ENCODE data around the gene TRAFD1.

Gene TRAFD1

GRCh38 chr12:112179916-112180315 is 54.6 kb downstream of the TRAFD1 start:
- DNase-seq, result no peak

- DNase-seq, result no peak
Measured at GRCh38 chr12:112180422-112180821, 55.1 kb downstream of the TRAFD1 start.

- DNase-seq, result no peak
Measured at GRCh38 chr12:112182499-112182898, 57.1 kb downstream of the TRAFD1 start.

- DNase-seq, result no peak
Measured at GRCh38 chr12:112183141-112184021, 58.0 kb downstream of the TRAFD1 start.

- no peak for DNase-seq
Measured at GRCh38 chr12:112184056-112184887, 58.9 kb downstream of the TRAFD1 start.

GRCh38 chr12:112185093-112185923 is 59.9 kb downstream of the TRAFD1 start:
- DNase-seq, result no peak

- no peak for DNase-seq
Measured at GRCh38 chr12:112188130-112188830, 62.9 kb downstream of the TRAFD1 start.

- no peak for DNase-seq
Measured at GRCh38 chr12:112190231-112191025, 65.1 kb downstream of the TRAFD1 start.

GRCh38 chr12:112191201-112191600 is 65.8 kb downstream of the TRAFD1 start:
- DNase-seq, result no peak

- no peak for DNase-seq
Measured at GRCh38 chr12:112191840-112192321, 66.5 kb downstream of the TRAFD1 start.

GRCh38 chr12:112192475-112192874 is 67.1 kb downstream of the TRAFD1 start:
- DNase-seq, result no peak

GRCh38 chr12:112194601-112195247 is 69.4 kb downstream of the TRAFD1 start:
- no peak for DNase-seq

GRCh38 chr12:112196196-112196875 is 71.0 kb downstream of the TRAFD1 start:
- DNase-seq, result no peak

- peak; percentile 36 for DNase-seq
Measured at GRCh38 chr12:112198120-112198733, 72.9 kb downstream of the TRAFD1 start.

- DNase-seq, result no peak
Measured at GRCh38 chr12:112199136-112199535, 73.8 kb downstream of the TRAFD1 start.
